Neural crest cell (in vitro differentiated cells): ENCODE data around the gene ITGB8. TPM values are rescaled to one million over a fixed set of nuclear protein-coding genes. Genes with fewer than 3 reads are reported as not detected.

ENCODE experiments used
- DNase-seq: peaks from one replicate; pipeline ENCODE4 v3.0.0; 2021; ENCODE audit warnings: low read depth, mixed read lengths, low spot score
- H3K27ac Mint-ChIP-seq: one replicate; pipeline ENCODE4 v1.8.0; 2021; ENCODE audit warnings: mild to moderate bottlenecking, mixed read lengths; ENCODE audit not compliant: unreplicated experiment
- H3K27me3 Mint-ChIP-seq: 2 replicates; pipeline ENCODE4 v1.8.0; 2021; ENCODE audit warnings: low read depth, mild to moderate bottlenecking, mixed read lengths
- H3K36me3 Mint-ChIP-seq: 2 replicates; pipeline ENCODE4 v1.8.0; 2021; ENCODE audit warnings: low read depth, mild to moderate bottlenecking, mixed read lengths
- H3K4me1 Mint-ChIP-seq: 2 replicates; pipeline ENCODE4 v1.8.0; 2021; ENCODE audit warnings: mixed read lengths
- H3K4me3 Mint-ChIP-seq: one replicate; pipeline ENCODE4 v1.8.0; 2021; ENCODE audit warnings: mild to moderate bottlenecking, mixed read lengths
- H3K9me3 Mint-ChIP-seq: 2 replicates; pipeline ENCODE4 v1.8.0; 2021; ENCODE audit warnings: mixed read lengths
- total RNA-seq: library from RNA; stranded (reverse); gene quantifications from 2 replicates; pipeline ENCODE4 v1.2.1, GENCODE V29; 2021
- TF ChIP-seq, protein P1 (sequence below): fragments of 200-600 bp; sonication (generic); conservative IDR thresholded peaks from 2 replicates; pipeline ENCODE4 v1.5.0; 2021; ENCODE audit warnings: antibody characterized with exemption, mild to moderate bottlenecking

Gene ITGB8
- total RNA-seq, 1 donor from 2014 or later: 19.9 TPM

DNA sequence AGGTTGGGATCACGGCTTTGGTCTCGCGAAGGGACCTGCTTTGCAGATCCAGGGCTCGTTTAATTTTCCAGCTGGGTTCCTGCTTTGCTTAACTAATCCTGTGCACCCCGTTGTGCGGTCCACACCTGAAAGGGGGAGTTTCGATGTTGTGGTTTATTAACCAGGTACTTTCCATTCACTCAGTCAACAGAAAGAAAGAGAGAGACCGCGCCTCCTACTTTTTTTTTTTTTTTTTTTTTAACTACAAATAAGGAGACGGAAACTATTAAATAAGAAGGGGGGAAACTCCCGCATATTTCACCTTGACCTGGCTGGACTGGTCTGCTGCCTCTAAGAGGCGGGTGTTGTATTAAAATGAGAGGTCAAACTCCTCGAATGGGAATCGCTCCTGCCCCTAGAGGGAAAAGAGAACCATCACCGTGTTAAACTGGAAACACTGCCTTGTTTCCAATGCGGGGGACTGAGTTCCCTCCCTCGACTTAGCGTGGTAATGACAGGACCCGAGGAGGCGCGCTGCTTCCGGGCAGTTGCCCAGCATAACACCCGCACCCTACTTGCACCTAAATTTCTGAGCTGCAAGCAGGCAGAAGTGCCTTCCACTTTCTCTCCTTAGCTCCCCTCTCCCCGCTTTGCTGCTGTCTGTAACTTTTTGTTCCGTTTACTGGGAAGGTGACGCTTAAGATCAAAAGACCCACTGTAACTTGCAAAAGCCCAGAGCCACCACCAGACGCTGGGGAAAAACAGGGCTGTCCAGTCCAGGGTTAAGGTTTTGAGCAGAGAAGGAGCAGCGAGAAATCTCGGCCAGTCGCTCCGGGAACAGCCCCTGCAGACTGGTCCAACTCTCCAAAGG, 1.1 kb upstream of the ITGB8 start:
- H3K4me1 Mint-ChIP-seq: peaks cover 39% of the 10 kb centered on the region
- DNase-seq: peak; percentile 54
- no peaks in the 10 kb centered on the region for H3K36me3 Mint-ChIP-seq
- TF ChIP-seq, protein P1, sequence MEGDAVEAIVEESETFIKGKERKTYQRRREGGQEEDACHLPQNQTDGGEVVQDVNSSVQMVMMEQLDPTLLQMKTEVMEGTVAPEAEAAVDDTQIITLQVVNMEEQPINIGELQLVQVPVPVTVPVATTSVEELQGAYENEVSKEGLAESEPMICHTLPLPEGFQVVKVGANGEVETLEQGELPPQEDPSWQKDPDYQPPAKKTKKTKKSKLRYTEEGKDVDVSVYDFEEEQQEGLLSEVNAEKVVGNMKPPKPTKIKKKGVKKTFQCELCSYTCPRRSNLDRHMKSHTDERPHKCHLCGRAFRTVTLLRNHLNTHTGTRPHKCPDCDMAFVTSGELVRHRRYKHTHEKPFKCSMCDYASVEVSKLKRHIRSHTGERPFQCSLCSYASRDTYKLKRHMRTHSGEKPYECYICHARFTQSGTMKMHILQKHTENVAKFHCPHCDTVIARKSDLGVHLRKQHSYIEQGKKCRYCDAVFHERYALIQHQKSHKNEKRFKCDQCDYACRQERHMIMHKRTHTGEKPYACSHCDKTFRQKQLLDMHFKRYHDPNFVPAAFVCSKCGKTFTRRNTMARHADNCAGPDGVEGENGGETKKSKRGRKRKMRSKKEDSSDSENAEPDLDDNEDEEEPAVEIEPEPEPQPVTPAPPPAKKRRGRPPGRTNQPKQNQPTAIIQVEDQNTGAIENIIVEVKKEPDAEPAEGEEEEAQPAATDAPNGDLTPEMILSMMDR: peak; percentile 57
- peak overlapping the region; percentile 100 for H3K27ac Mint-ChIP-seq
- H3K27me3 Mint-ChIP-seq: peaks cover 3% of the 10 kb centered on the region
- H3K9me3 Mint-ChIP-seq: no peaks in the 10 kb centered on the region
- peak overlapping the region; percentile 95 for H3K4me3 Mint-ChIP-seq

DNA sequence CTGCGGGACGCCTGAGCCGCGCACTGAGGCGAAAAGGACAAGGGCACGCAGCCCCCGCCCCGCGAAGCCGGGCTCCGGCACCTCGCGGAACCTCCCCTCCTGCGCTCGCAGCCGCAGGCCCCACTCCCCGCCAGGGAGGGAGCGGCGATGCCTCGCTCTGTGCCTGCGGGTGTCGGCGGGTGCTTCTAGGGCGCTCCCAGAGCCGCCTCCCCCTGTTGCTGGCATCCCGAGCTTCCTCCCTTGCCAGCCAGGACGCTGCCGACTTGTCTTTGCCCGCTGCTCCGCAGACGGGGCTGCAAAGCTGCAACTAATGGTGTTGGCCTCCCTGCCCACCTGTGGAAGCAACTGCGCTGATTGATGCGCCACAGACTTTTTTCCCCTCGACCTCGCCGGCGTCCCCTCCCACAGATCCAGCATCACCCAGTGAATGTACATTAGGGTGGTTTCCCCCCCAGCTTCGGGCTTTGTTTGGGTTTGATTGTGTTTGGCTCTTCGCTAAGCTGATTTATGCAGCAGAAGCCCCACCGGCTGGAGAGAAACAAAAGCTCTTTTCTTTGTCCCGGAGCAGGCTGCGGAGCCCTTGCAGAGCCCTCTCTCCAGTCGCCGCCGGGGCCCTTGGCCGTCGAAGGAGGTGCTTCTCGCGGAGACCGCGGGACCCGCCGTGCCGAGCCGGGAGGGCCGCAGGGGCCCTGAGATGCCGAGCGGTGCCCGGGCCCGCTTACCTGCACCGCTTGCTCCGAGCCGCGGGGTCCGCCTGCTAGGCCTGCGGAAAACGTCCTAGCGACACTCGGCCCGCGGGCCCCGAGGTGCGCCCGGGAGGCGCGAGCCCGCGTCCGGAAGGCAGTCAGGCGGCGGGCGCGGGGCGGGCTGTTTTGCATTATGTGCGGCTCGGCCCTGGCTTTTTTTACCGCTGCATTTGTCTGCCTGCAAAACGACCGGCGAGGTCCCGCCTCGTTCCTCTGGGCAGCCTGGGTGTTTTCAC, 519 bp downstream of the ITGB8 start:
- Mint-ChIP-seq H3K27me3 (peaks cover 3% of the 10 kb centered on the region), H3K36me3 (peaks cover 5% of the 10 kb centered on the region), H3K27ac (peak overlapping the region; percentile 100), H3K4me1 (peaks cover 43% of the 10 kb centered on the region), H3K9me3 (peaks cover under 1% of the 10 kb centered on the region), H3K4me3 (peak overlapping the region; percentile 99)
- TF ChIP-seq, protein P1: no peak
- peak; percentile 68 for DNase-seq

DNA sequence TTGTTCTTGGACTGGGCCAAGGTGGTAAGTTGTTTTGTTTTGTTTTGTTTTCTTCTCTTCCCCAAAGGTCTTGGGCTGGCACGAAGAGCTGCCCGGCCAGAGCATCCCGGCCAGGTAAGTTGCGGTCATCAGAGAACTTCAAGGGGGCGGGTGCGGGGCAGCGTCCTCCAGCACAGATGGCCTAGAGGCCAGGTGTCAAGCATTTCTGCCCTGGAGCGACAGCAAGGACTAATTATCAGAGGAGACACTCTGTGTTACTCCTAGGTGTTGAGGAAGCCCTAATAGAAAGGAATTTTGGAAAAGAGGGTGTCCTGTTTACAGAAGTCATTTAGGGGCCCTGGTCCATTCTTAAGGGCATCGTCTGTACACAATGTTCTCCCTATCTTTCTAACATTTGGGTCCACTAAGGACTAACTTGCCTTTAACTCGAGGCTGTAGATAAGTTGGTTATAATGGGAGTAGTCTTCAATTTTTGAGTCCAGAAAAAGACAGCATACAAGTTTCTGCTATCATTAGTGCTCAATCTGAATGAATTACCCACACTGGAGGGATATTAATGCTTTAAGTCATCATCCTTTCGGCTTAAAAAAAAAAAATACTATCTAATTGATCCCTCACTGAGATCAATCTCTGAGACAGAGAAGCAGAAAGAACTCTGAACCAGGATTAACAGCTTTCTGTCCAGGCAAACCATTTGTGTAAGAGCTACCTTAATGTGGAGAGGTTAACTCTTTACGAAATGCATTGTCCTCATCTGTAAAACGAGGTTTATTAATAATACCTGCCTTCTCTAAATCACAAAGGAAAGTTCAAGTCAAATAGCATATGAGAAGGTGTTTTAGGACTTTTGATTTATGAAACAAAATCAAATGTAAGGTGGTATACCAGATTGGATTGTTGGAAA, 1.5 kb downstream of the ITGB8 start:
- peaks cover 10% of the 10 kb centered on the region for H3K36me3 Mint-ChIP-seq
- peaks cover 46% of the 10 kb centered on the region for H3K4me1 Mint-ChIP-seq
- H3K4me3 Mint-ChIP-seq: peak overlapping the region; percentile 99
- peaks cover 2% of the 10 kb centered on the region for H3K9me3 Mint-ChIP-seq
- no peak for DNase-seq
- peaks cover 3% of the 10 kb centered on the region for H3K27me3 Mint-ChIP-seq
- TF ChIP-seq, protein P1: no peak
- H3K27ac Mint-ChIP-seq: peak overlapping the region; percentile 99

DNA sequence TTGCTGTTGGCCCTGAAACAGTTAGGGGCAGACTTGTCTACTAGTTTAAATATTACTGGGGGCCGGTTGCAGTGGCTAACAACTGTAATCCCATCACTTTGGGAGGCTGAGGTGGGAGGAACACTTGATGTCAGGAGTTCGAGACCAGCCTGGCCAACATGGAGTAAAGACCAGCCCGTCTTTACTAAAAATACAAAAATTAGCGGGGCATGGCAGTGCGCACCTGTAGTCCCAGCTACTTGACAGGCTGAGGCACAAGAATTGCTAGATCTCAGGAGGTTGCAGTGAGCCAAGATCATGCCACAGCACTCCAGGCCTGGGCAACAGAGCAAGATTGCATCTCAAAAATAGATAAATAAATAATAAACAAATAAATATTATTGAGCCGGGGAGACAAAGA, 7.6 kb downstream of the ITGB8 start:
- peaks cover 46% of the 10 kb centered on the region for H3K4me1 Mint-ChIP-seq
- DNase-seq: no peak
- H3K9me3 Mint-ChIP-seq: peaks cover 2% of the 10 kb centered on the region
- H3K36me3 Mint-ChIP-seq: peaks cover 17% of the 10 kb centered on the region
- H3K4me3 Mint-ChIP-seq: no peak overlapping the region
- TF ChIP-seq, protein P1: no peak
- no peaks in the 10 kb centered on the region for H3K27me3 Mint-ChIP-seq
- no peak overlapping the region for H3K27ac Mint-ChIP-seq

DNA sequence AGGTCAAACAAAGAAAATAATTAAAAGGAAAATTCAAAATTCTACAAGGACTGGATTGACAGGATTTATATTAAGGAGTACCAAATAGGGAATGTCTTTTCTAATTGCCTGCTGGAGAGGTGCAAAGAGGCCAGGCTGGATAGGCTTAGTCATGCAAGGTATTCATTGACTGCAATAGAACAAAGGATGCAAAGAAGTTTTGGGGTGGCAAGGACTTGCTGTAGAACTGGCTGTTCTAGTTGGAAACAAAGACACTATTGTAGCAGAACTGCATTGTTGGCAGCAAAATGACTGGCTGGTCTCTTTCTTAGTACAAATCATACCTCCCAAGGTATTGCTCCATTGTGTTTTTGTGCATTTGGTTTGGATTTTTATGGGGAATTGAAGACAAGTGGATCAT, 10.1 kb downstream of the ITGB8 start:
- TF ChIP-seq, protein P1: no peak
- Mint-ChIP-seq H3K4me3 (no peak overlapping the region), H3K27me3 (no peaks in the 10 kb centered on the region), H3K4me1 (peaks cover 31% of the 10 kb centered on the region), H3K27ac (no peak overlapping the region), H3K36me3 (peaks cover 13% of the 10 kb centered on the region), H3K9me3 (peaks cover 2% of the 10 kb centered on the region)
- DNase-seq: no peak
